WTC11 (cell line): Measurements from ENCODE around the gene UNC5A.

Source experiments
- ATF2 ChIP-seq: sonication (generic); formaldehyde crosslinking; IDR thresholded peaks from 2 replicates; pipeline ENCODE4 v1.8.1; 2022; ENCODE audit warnings: low read depth, missing genetic modification reagents, borderline replicate concordance
- CREB1 ChIP-seq: sonication (generic); formaldehyde crosslinking; IDR thresholded peaks from 2 replicates; pipeline ENCODE4 v1.8.0; 2023; ENCODE audit warnings: mild to moderate bottlenecking, missing genetic modification reagents
- CTCF ChIP-seq: fragments of 200-600 bp; IDR thresholded peaks from 2 replicates; pipeline ENCODE4 v1.8.0; 2022; ENCODE audit warnings: antibody characterized with exemption
- E2F1 ChIP-seq: sonication (generic); formaldehyde crosslinking; IDR thresholded peaks from 2 replicates; pipeline ENCODE4 v1.8.0; 2022; ENCODE audit warnings: mild to moderate bottlenecking, missing genetic modification reagents
- FOXP4 ChIP-seq: sonication (generic); formaldehyde crosslinking; IDR thresholded peaks from 2 replicates; pipeline ENCODE4 v1.8.0; 2022; ENCODE audit warnings: mild to moderate bottlenecking, missing genetic modification reagents
- GABPB1 ChIP-seq: sonication (generic); formaldehyde crosslinking; IDR thresholded peaks from 2 replicates; pipeline ENCODE4 v1.8.1; 2023; ENCODE audit warnings: mild to moderate bottlenecking, missing genetic modification reagents
- KAT7 ChIP-seq: sonication (generic); formaldehyde crosslinking; IDR thresholded peaks from 2 replicates; pipeline ENCODE4 v1.8.1; 2023; ENCODE audit warnings: missing genetic modification reagents, mild to moderate bottlenecking, borderline replicate concordance
- TCF7 ChIP-seq: sonication (generic); formaldehyde crosslinking; IDR thresholded peaks from 2 replicates; pipeline ENCODE4 v1.8.0; 2022; ENCODE audit warnings: mild to moderate bottlenecking, low read depth, missing genetic modification reagents, moderate library complexity
- ZBTB43 ChIP-seq: sonication (generic); formaldehyde crosslinking; IDR thresholded peaks from 2 replicates; pipeline ENCODE4 v1.8.1; 2023; ENCODE audit warnings: mild to moderate bottlenecking, missing genetic modification reagents

- TF ChIP-seq CTCF (no peak), TCF7 (CRISPR knock-in tag) (no peak), GABPB1 (CRISPR knock-in tag) (no peak), CREB1 (no peak), ATF2 (CRISPR knock-in tag) (no peak), FOXP4 (CRISPR knock-in tag) (no peak), ZBTB43 (CRISPR knock-in tag) (no peak), KAT7 (CRISPR knock-in tag) (no peak), E2F1 (no peak)
Observed at GRCh38 chr5:176780176-176781053, 29.9 kb upstream of the UNC5A start.
